Left lung (tissue), 10 donors: ENCODE results near the gene CREB5. TPM values are rescaled to one million over a fixed set of nuclear protein-coding genes. Genes with fewer than 3 reads are reported as not detected.

Experiments used
- ATAC-seq: fragments of 200-7000 bp; cut with Tn5 transposase; one replicate; pipeline ENCODE4 v1.9.1; 2020; ENCODE audit warnings: moderate library complexity
- DNase-seq, 4 donors: peaks; one replicate each; pipeline ENCODE4 v3.0.0-alpha.2; 2013 to 2020
- H3K27ac ChIP-seq, 2 donors: fragments of 200-600 bp; sonication (generic) in 1 of 2; one replicate each; pipeline versions ENCODE4 v1.5.0 to v1.8.0; 2020 to 2021
- H3K27me3 ChIP-seq, 2 donors: fragments of 200-600 bp; sonication (generic) in 1 of 2; one replicate each; pipeline versions ENCODE4 v1.5.0 to v1.8.0; 2020 to 2021
- H3K36me3 ChIP-seq, 2 donors: fragments of 200-600 bp; sonication (generic) in 1 of 2; one replicate each; pipeline versions ENCODE4 v1.5.0 to v1.8.0; 2020 to 2021
- H3K4me1 ChIP-seq, 2 donors: fragments of 200-600 bp; one replicate each; pipeline ENCODE4 v1.8.0; 2021
- H3K4me3 ChIP-seq, 2 donors: fragments of 200-600 bp; sonication (generic) in 1 of 2; one replicate each; pipeline versions ENCODE4 v1.5.0 to v1.8.0; 2020 to 2021; ENCODE audit warnings: mild to moderate bottlenecking in 1 of 2
- H3K9me3 ChIP-seq, 2 donors: fragments of 200-600 bp; sonication (generic) in 1 of 2; one replicate each; pipeline versions ENCODE4 v1.5.0 to v1.8.0; 2020 to 2021
- CTCF ChIP-seq, 2 donors: fragments of 200-600 bp; sonication (generic) in 1 of 2; IDR thresholded peaks; one replicate each; pipeline versions ENCODE4 v1.5.0 to v1.8.0; 2021; ENCODE audit warnings: antibody characterized with exemption in 2 of 2
- intact Hi-C, 2 donors: fragments of 100-400 bp; cut with DNase I; formaldehyde crosslinking; loops; one replicate each; pipeline versions ENCODE4 v1.11.2 to v1.14.2; 2022
- polyA plus RNA-seq, 6 donors: library from polyadenylated mRNA; unstranded; fragments of 120-200 nt; gene quantifications; one replicate each; pipeline ENCODE4 v1.2.1, GENCODE V29; 2013; ENCODE audit not compliant: insufficient read length in 6 of 6
- total RNA-seq, 2 donors: library from RNA; stranded (reverse); fragmentation: NEBNext Ultra II Directional; extraction: Animal tissue kit (Norgen Biotek cat#: 25700); gene quantifications; one replicate each; pipeline ENCODE4 v1.2.1, GENCODE V29; 2021
- donor health status: DM: no; HTN: yes; CAD: no.
- donor health status: DM: no; HTN: no; CAD: no.

Gene CREB5
- total and polyA plus RNA-seq, 8 donors, result 6.6 to 19.9 (median 15.7) TPM

- ATAC-seq, result no peak
- H3K4me3 ChIP-seq, result no peak overlapping the region
- H3K4me1 ChIP-seq, result peaks cover 6% of the 10 kb centered on the region in 2 donors
- TF ChIP-seq CTCF (IDR thresholded peaks at IDR 0.05), result no peak
- no peaks in the 10 kb centered on the region for H3K36me3 ChIP-seq
- H3K9me3 ChIP-seq, result no peaks in the 10 kb centered on the region
- no peaks in the 10 kb centered on the region for H3K27me3 ChIP-seq
- intact Hi-C loops, result no loop called here
- DNase-seq, result no peak
- no peak overlapping the region for H3K27ac ChIP-seq
These were observed 164.3 kb downstream of the CREB5 start for GRCh38 chr7:28576656-28577055.

GRCh38 chr7:28579571-28579970, 167.3 kb downstream of the CREB5 start:
- no peaks in the 10 kb centered on the region for H3K36me3 ChIP-seq
- H3K4me3 ChIP-seq, result no peak overlapping the region
- no peak overlapping the region for H3K27ac ChIP-seq
- no peaks in the 10 kb centered on the region for H3K4me1 ChIP-seq
- intact Hi-C loops, result no loop called here
- DNase-seq (no peak), ATAC-seq (no peak)
- no peaks in the 10 kb centered on the region for H3K9me3 ChIP-seq
- TF ChIP-seq CTCF (IDR thresholded peaks at IDR 0.05), result no peak
- H3K27me3 ChIP-seq, result no peaks in the 10 kb centered on the region

GRCh38 chr7:28580665-28581064, 168.3 kb downstream of the CREB5 start:
- no peaks in the 10 kb centered on the region for H3K27me3 ChIP-seq
- DNase-seq (no peak), ATAC-seq (no peak)
- intact Hi-C loops, result no loop called here
- H3K9me3 ChIP-seq, result no peaks in the 10 kb centered on the region
- H3K4me1 ChIP-seq, result no peaks in the 10 kb centered on the region
- no peak overlapping the region for H3K4me3 ChIP-seq
- H3K27ac ChIP-seq, result no peak overlapping the region
- TF ChIP-seq CTCF (IDR thresholded peaks at IDR 0.05), result no peak
- no peaks in the 10 kb centered on the region for H3K36me3 ChIP-seq

- H3K4me1 ChIP-seq, result no peaks in the 10 kb centered on the region
- no peak for TF ChIP-seq CTCF (IDR thresholded peaks at IDR 0.05)
These were observed 169.0 kb downstream of the CREB5 start for GRCh38 chr7:28581351-28581750.

GRCh38 chr7:28582226-28582625, 169.9 kb downstream of the CREB5 start:
- H3K27ac ChIP-seq, result no peak overlapping the region
- no peaks in the 10 kb centered on the region for H3K27me3 ChIP-seq
- DNase-seq (no peak), ATAC-seq (no peak)
- no peaks in the 10 kb centered on the region for H3K4me1 ChIP-seq
- H3K4me3 ChIP-seq, result no peak overlapping the region
- no peaks in the 10 kb centered on the region for H3K36me3 ChIP-seq
- intact Hi-C loops, result no loop called here
- no peak for TF ChIP-seq CTCF (IDR thresholded peaks at IDR 0.05)
- no peaks in the 10 kb centered on the region for H3K9me3 ChIP-seq

More at GRCh38 chr7:28581351-28581750, 169.0 kb downstream of the CREB5 start:
- no peaks in the 10 kb centered on the region for H3K27me3 ChIP-seq
- ATAC-seq (peak; percentile 33), DNase-seq (no peak)
- intact Hi-C loops, result no loop called here
- no peak overlapping the region for H3K27ac ChIP-seq
- H3K36me3 ChIP-seq, result no peaks in the 10 kb centered on the region
- H3K4me3 ChIP-seq, result no peak overlapping the region
- H3K9me3 ChIP-seq, result no peaks in the 10 kb centered on the region
